ENCODE results near the gene AFAP1. TPM values are rescaled to one million over a fixed set of nuclear protein-coding genes. Genes with fewer than 3 reads are reported as not detected.

The AFAP1 gene
- polyA plus RNA-seq, 1 donor: 32.5 TPM

DNA sequence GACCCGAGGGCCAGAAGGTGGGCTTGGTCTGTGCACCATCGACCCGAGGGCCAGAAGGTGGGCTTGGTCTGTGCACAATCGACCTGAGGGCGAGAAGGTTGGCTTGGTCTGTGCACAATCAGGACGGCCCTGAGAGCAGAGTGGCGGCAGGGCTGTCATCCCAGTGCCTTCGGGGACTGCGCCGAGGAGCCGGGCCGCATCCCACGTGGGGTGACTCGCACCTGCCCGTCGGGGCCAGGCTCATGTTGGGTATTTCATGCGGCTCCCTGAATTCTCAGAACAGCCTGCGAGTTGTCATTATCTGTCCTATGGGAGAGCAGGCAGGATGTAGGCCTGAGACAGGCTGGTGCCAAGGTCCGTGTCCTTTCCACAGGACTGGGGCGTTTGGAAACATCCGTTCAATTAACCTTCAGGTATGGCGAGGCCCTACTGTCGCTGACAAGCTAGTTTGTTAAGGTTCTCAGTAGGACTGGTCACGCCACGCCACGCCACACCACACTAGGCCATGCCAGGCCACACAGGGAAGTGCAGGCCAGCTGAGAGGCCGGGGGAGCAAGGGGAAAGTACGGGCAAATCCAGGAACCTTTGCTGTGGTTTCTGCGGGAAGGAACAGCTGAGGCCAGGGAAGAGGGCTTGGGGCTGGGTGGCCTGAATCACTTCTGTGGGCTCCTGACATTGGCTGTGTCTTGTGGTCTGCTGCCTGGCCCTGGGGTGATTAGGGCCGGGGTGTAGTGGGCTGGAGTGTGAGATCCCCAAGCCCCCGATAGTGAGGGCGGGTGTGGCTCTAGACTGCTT, 182.9 kb downstream of the AFAP1 start:
- no peak for DNase-seq (ENCODE audit: low read depth)

DNA sequence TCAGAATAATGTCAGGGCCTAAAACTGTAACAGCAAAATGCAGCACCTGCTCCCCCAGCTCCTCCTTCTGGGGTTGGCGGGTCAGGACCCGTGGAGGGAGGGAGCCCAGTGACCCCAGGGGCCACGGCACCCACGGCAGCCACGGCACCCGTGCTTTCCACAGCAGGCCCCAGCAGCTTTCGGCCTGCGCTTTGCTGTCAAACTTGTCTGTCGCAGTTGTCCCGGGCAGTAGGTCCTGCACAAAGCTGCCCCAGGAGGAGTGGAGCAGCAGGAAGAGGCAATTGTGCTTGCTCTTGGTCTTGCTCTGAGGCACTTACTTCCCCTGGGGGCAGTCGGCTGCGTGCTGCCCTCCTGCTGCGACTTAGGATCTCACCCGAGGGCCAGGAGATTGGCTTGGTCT, 183.6 kb downstream of the AFAP1 start:
- no peak for DNase-seq (ENCODE audit: low read depth)

DNA sequence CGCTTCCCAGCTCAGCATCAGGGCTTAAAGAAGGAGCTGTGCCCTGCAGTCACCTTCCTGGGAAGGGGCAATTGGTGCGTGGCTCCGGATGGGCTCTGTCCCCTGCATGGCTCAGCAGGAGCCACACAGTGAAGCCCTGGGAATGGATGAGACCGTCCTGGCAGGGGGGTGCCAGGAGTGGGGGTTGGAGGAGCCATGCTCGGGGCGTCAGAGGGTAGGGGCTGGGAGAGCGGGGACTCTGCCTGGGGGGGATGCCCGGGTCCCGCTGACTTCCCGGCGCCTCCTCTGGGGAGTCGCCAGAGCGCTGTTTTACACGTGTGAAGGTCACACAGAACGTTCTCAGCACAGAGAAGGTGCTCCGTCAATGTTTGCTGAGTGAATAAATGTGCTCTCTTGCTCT, 184.1 kb downstream of the AFAP1 start:
- no peak for DNase-seq (ENCODE audit: low read depth)

DNA sequence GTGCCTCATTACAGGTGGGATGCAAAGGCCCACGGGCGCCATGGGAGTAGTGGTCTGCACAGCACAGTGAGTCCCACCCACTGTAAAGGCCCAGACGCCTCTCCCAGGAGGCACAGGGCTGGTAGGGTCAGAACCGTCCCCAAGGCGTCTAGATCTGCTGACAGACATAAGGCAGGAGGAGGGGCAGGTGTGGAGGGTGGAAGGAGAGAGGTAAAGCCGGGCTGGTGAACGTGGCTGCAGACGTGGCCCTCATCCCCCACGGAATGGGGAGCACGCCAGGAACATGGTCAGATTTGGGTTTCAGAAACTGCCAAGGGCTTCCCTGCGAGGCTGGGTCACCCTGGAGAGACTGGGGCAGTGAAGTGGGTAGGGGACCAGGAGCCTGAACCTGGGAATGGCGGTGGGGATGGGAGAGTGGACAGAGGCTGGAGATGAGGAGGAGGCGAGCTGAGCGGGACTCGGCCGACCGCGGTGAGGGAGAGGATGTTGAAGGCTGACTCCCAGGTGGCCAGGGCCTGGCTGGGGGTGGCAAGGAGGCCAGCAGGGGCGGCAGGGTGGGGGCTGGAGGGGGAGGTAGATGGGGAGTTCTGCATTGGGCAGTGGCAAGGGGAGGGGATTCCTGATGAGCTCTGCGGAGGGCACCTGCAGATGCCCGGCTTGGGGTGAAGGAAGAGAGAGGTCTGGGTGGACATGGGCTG, 184.9 kb downstream of the AFAP1 start:
- no peak for DNase-seq (ENCODE audit: low read depth)

DNA sequence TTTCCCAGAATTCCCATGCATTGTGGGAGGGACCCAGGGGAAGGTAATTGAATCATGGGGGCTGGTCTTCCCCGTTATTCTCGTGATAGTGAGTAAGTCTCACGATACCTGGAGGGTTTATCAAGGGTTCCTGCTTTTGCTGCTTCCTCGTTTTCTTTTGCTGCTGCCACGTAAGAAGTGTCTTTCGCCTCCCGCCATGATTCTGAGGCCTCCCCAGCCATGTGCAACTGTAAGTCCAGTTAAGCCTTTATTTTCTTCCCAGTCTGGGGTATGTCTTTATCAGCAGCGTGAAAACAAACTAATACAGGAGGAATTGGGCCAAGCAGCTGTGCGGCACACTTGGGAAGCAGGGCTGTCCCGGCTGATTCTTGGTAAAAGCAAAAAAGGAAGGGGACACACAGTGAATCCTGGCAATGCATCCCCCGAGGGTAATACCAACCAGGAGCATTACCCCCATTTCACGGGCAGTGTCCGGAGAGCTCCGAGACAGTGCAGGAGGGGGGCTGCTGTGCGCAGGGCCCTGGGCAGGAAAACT, 185.7 kb downstream of the AFAP1 start:
- no peak for DNase-seq (ENCODE audit: low read depth)

DNA sequence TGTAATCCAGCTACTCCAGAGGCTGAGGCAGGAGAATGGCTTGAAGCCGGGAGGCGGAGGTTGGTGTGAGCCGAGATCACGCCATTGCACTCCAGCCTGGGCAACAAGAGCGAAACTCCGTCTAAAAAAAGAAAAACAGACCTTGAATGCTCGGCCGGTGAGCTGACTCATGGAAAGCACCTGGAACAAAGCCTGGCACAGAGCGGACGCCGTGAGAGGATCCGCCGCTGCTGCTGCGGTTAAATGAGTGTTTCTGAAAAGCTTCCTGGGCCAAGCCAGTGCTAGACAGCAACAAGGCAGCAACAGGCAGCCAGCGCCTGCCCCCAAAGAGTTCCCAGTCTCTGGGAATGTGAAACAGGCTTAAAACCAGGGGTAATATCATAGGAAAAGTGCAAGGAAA, 186.4 kb downstream of the AFAP1 start:
- DNase-seq (ENCODE audit: low read depth): no peak

DNA sequence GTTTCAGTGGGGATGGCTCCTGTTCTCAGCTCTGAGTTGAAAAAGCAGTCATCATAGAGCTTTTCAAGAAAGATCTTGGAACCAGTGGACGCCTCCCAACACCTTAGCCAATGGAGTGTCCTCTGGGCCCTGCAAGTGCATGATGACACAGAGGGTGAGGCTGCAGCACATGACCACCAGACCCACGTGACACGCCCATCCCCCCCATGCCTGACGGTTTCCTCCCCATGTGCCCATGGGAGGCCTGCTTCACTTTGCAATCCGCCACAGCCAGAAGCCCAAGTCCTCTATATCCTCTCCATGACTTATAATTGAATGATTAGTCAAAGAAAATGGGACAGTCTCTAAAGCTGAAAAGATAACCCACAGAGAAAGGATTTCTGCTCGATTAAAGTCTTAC, 187.0 kb downstream of the AFAP1 start:
- no peak for DNase-seq (ENCODE audit: low read depth)

DNA sequence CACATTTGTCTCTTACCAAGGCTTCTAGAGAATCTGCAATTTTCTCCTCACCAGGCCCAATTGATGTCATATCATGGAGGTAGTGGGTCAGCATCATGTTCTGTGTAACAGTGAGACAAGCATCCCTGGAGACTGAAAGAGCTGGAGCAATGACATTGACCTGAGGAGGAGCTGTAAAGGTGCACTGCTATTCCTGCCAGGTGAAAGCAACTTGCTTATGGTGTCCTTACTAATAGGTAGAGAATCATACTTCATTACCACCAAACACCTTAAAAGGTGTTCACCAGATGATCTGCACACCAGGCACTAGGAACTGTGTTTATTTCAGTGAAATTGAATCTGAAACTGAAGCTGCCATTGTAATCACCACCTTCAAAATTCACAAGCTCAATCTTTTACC, 188.7 kb downstream of the AFAP1 start:
- no peak for DNase-seq (ENCODE audit: low read depth)

DNA sequence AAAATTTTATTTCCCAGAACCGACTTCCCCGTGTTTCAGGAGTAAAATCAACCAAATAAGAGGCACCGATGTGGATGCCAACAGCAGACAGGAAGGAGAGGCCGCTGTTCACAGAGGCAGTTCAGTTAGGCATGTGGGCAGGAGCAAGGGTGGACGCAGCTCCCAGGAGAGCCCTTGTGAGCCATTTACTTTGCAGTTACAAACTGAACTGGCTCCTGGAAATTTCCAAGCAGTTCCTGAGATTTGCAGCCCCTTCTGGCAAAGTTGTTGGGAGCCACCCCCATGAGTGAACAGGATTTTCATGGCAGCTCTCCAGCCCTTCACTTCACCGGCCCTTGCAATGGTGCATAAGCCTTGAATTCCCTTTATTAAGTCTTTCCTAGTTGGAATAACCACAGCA, 189.1 kb downstream of the AFAP1 start:
- DNase-seq (ENCODE audit: low read depth): no peak

DNA sequence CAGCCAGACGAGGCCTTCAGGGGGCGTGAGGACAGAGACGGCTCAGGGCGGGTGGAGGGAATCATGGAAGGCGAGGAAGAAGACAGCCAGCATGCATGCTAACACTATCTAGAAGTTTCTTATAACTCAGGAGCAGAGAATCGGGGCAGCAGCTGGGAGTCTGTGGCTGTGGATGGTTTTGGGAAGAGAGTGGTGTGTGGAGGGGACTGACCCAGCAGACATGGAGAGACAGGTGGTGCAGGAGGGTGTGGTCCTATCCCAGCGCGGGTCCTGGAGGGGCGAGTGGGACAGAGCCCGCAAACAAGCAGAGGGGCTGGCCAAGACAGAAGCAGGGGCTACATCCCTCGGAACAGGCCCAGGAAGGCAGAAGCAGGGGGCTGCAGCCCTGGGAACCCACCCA, 192.1 kb downstream of the AFAP1 start:
- DNase-seq (ENCODE audit: low read depth): no peak

DNA sequence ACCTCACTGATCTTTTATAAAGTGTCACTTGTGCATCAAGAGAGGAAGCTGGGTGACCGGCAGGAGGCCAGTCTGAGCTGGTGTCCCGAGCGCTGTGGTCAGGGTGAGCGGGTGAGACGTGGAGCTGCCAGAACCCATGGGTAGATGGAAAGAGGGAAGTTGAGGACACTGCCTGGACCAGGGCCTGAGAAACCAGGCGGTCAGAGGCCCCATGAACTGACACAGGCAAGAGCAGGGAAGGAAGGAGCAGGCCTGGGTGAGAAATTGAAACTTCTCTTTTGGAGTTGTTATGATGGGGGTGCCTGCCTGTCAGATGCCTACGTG, 192.6 kb downstream of the AFAP1 start:
- DNase-seq (ENCODE audit: low read depth): no peak

DNA sequence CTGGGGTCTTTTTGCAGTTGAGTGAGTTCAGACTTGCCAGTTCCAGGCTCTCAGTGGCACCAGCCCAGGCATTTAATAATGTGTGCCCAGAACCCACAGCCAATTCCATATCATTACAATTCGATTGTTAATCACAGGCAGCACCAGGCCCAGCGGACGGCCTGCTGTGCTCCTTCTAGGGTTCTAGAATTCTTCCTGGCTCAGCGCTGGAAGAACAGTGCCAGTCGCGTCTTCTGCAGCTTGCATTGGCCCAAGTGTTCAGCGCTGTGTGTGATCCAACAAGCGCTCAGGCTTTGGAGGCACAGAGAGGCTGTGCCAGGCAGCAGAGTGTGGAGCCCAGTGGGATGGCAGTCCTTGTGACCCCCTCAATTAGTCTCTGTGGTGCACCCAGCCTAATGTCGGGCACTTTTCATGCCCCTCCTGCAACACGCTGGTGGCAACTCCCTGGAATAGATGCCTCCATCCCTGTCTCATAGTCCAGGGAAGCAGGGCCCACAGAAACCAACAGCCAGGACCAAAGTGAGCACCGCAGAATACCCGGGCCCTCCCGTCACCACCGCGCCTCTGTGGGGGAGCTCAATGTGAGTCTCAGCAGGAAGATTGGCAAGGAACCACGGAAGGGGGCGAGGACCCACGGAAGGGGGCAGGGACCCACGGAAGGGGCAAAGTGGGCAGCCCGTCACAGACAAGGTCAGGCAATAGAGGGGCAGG, 193.2 kb downstream of the AFAP1 start:
- no peak for DNase-seq (ENCODE audit: low read depth)

DNA sequence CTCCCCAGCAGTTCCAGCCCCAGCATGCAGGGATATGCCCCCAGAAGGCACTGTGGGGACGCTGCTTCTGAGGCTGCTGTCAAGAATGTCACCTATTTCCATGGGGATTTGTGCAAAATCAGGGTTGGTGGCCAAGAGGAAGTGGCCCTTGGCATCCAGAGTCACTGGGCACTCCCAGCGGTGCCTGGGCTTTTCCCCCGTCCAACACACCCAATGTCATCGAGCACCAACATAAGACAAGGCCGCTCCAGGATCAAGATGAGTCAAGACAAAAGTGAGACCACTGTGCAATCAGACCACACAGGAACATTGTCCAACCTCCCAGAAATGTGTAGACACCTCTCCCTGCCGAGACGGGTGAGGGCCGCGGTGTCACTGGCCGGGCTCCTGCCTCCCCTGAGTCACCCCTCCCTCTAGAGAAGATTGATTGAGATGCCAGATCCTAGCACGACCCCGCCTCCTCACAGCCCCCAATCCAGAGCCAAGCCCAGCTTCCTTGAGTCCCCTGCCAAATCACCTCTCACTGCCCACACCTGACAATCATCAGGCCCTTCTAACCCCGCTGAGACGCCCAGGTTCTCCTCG, 194.3 kb downstream of the AFAP1 start:
- no peak for DNase-seq (ENCODE audit: low read depth)

DNA sequence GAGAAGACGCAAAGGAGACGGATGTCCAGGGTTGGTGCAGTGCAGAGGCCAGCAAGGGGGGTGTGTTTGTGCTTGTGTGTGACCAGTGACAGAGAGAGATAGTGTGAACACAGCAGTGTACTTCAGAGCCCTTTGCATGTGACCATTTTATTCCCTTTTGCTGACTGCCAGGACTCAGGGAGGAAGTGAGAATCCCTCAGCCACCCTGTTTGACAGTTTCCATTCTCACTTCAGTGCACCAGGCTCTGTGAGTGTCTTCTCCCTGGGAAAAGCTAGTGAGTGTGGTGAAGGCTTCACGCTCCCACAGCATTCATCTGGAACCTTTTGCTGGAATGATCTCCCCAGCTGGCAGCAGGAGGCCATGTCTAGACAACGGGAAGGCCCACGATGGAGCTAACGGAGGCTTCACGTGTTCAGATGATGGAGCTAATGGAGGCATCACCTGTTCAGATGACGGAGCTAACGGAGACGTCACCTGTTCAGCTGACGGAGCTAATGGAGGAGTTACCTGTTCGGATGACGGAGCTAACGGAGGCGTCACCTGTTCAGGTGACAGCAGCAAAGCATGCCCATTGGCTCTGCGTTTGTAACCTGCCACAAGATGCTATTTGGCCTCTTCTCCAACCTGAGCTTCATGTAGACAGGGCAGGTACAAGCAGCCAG, 195.4 kb downstream of the AFAP1 start:
- no peak for DNase-seq (ENCODE audit: low read depth)

DNA sequence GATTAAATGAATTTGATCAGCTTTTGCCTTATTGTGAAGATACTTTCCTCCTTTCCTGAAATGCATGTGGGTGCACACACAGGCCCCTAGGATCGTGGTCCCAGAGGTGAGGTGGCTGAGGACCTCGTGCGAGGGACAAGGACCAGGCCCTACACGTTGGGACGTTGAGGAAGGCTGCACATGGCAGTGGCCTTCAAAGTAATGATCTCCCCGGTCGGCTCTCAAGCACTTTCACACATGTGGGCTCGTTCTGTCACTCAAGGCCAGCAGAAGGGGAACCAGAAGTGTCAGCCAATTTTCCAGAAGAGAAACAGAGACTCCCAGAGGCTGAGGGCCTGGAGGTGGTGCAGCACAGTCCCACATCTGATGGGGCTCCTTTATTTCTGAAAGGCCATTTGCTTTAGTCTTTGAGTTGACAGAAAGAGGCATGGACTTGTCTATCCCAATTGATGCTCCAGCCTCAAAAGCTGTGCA, 196.8 kb downstream of the AFAP1 start:
- DNase-seq (ENCODE audit: low read depth): no peak

DNA sequence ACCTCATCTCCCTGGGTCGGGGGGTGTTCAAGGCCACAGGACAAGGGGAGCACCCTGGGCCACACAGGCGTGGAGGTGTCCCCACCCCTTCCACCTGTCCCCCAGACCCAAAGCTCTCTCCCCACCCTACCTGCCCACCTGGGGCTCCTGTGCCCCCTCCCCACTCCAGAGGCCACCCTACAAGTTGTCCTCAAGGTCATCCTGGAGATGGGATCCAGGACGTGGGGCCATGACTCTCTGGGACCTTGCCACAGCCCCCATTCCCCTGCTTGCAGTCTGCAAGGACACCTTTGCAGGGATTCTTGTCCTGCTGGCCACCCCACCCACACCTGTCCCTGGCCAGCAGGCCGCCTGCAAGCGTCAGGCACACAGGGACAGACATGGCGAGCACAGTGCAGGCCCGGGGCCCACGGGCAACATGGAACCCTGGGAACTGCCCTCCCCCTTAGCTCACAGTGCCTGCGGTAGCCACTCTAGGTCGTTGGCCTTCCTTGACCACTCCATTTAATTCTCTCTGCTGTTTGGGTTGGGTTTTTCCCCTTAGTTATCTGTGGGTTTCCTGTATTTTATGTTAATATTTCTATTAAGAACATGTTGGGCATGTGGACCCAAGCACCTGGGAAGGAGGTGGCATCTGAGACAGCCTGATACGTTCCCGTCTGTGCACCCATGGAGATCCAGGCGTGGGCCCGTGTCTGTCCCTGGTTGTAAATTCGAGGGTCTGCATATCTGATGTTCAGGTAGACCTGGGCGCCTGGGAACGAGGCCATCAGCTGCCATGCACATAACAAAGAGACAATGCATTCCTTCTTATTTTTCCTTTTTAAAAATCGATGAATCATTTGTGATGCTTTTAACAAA, 197.5 kb downstream of the AFAP1 start:
- DNase-seq (ENCODE audit: low read depth): no peak

DNA sequence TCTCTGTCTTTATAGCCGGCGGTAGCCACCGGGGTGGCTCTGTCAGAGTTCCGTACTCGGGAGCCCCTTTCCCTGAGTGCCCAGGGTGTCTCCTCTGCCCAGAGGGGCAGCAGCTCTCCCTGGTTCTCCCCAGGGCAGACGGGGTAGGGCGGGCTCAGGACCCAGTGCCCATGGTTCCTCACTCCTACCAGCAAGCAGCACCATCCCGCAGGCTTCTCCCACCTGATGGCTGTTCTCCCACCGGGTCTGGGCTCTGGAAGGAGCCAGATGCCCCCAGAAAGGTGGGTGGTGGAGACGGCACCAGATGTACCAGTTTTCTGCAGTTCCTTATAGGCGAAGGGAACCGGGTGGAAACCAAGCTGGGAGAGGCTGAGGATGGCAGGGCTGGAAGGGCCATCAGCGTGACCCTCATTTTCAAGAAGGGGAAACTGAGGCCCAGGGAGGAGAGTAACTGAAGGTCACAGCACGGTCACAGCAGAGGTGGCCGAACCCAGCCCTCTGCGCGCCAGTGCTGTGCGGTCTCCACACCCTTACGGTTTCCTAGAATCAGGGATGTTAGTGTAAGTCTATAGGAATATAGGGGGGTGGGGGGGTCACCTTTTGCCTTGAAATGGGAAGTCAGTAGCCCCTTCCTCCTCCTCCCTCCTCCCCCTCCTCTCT, 198.7 kb downstream of the AFAP1 start:
- no peak for DNase-seq (ENCODE audit: low read depth)

DNA sequence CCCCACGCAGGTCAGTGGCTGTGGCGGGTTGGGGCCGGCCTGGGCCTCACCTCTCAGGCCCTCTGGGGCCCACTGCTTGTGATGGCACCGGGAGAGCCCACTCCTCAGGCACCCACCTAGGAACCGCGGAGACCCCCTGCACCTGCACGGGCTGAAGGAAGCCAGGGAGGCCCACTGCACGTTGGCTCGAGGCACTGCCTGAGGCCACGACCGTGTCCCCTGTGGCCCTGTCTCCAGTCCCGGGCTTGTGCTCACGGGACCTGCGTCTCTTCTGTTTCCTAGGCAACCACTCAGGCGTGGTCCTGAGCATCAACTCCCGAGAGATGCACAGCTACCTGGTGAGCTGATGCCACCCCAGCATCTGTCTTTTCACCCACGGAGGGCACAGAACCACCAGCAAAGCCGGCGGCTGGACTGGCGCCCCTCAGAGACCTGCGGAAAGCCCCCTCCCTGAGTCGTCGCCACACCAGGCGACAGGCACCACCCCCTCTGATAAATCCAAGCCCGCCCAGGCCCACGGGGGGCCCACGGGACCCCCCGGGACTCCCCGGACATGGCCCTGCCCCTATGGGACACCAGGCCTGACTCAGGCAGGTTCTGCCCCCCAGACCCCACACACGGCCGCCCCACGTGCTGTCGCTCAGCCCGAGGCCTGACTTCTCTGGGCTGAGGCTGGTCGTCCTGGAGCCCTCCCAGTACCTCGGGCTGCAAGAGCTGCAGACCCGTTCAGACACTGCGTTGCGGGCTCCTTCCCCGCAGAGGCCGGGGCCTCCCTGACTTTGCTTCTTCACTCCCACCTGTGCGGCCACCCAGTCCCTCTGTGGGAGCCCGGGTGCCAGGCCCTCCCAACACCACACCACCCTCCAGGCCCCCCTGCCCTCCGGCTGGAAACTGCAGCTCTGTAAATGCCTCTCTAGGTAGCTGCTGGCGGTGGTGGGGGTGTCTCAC, 199.5 kb downstream of the AFAP1 start:
- DNase-seq (ENCODE audit: low read depth): no peak

Measured in forelimb muscle (tissue), 1 donor.